GM19372 (cell line): ENCODE measurements around the gene NCCRP1.
"Not testable (repeated sequence)": the region's sequence is repeated elsewhere in the genome, so short reads cannot be mapped to it uniquely, and the experiment has no call there.

Experiments used
- ATAC-seq: cut with Tn5 transposase; IDR thresholded peaks from one replicate; pipeline ENCODE4 v1.9.1; 2021; ENCODE audit warnings: mild to moderate bottlenecking, low read depth, moderate library complexity; ENCODE audit not compliant: unreplicated experiment

NCCRP1 gene

GRCh38 chr19:39203372-39204341 lies 6.9 kb downstream of the NCCRP1 start, which contains the start of gene SYCN:
Gene SYCN, minus strand, starts transcription at chr19:39204263. Its CDS starts 9 bp downstream, at chr19:39204254.
- ATAC-seq = no peak

GRCh38 chr19:39205449-39205764 lies 8.6 kb downstream of the NCCRP1 start:
- ATAC-seq = no peak

GRCh38 chr19:39206122-39206521 lies 9.4 kb downstream of the NCCRP1 start:
- ATAC-seq = no peak

GRCh38 chr19:39207293-39207836 lies 10.6 kb downstream of the NCCRP1 start:
- ATAC-seq = no peak

GRCh38 chr19:39208175-39208795 lies 11.5 kb downstream of the NCCRP1 start:
- no peak for ATAC-seq

- ATAC-seq = no peak
Measured at GRCh38 chr19:39209196-39209595, 12.4 kb downstream of the NCCRP1 start.

- no peak for ATAC-seq
Measured at GRCh38 chr19:39211731-39212374, 15.1 kb downstream of the NCCRP1 start.

- no peak for ATAC-seq
Measured at GRCh38 chr19:39212375-39212742, 15.6 kb downstream of the NCCRP1 start.

GRCh38 chr19:39215323-39215722 lies 18.6 kb downstream of the NCCRP1 start:
- not testable (repeated sequence) for ATAC-seq

- no peak for ATAC-seq
Measured at GRCh38 chr19:39217094-39217493, 20.3 kb downstream of the NCCRP1 start.

- no peak for ATAC-seq
Measured at GRCh38 chr19:39218230-39219007, 21.7 kb downstream of the NCCRP1 start.

- not testable (repeated sequence) for ATAC-seq
Measured at GRCh38 chr19:39219108-39219507, 22.3 kb downstream of the NCCRP1 start.

- ATAC-seq = no peak
Measured at GRCh38 chr19:39223703-39224279, 27.0 kb downstream of the NCCRP1 start.

- no peak for ATAC-seq
Measured at GRCh38 chr19:39224910-39225309, 28.1 kb downstream of the NCCRP1 start.

GRCh38 chr19:39230096-39230764 lies 33.5 kb downstream of the NCCRP1 start:
- no peak for ATAC-seq

- ATAC-seq = no peak
Measured at GRCh38 chr19:39232708-39233107, 35.9 kb downstream of the NCCRP1 start.

GRCh38 chr19:39236527-39236926 lies 39.8 kb downstream of the NCCRP1 start:
- no peak for ATAC-seq

- ATAC-seq = no peak
Measured at GRCh38 chr19:39237200-39238184, 40.7 kb downstream of the NCCRP1 start.
